ENCODE measurements around the gene PRPF40B.

PRPF40B gene

GRCh38 chr12:49612210-49612609 is 11.2 kb upstream of the PRPF40B start:
- TF ChIP-seq CTCF (IDR thresholded peaks at IDR 0.05): no peak

- no peak for TF ChIP-seq CTCF (IDR thresholded peaks at IDR 0.05)
These were observed 7.6 kb upstream of the PRPF40B start for GRCh38 chr12:49615725-49616124.

GRCh38 chr12:49616533-49617219 is 6.7 kb upstream of the PRPF40B start:
- no peak for TF ChIP-seq CTCF (IDR thresholded peaks at IDR 0.05)

GRCh38 chr12:49618576-49618975 is 4.8 kb upstream of the PRPF40B start:
- no peak for TF ChIP-seq CTCF (IDR thresholded peaks at IDR 0.05)

- no peak for TF ChIP-seq CTCF (IDR thresholded peaks at IDR 0.05)
These were observed 4.1 kb upstream of the PRPF40B start for GRCh38 chr12:49619286-49619685.

- TF ChIP-seq CTCF (IDR thresholded peaks at IDR 0.05): no peak
These were observed 1.5 kb upstream of the PRPF40B start for GRCh38 chr12:49621651-49622500.

- no peak for TF ChIP-seq CTCF (IDR thresholded peaks at IDR 0.05)
These were observed 740 bp upstream of the PRPF40B start for GRCh38 chr12:49622501-49623141.

Measured in LNCAP (cell line).